Tibial artery (tissue), 4 donors: ENCODE results near the gene AGAP1.

Experiments
- DNase-seq, 2 donors: peaks; one replicate each; pipeline ENCODE4 v3.0.0-alpha.2; 2019
- H3K27ac ChIP-seq, 2 donors: fragments of 200-600 bp; sonication (generic) in 1 of 2; 1 replicate in 1 of 2; 2 replicates in 1 of 2; pipeline ENCODE4 v1.5.1; 2018 to 2019; ENCODE audit warnings: mild to moderate bottlenecking in 1 of 2
- H3K27me3 ChIP-seq, 2 donors: fragments of 200-600 bp; sonication (generic) in 1 of 2; one replicate each; pipeline versions ENCODE4 v1.5.1 to v1.6.0; 2016 to 2019
- H3K36me3 ChIP-seq, 3 donors: fragments of 200-600 bp; sonication (generic) in 2 of 3; one replicate each; pipeline ENCODE4 v1.5.1; 2016 to 2019; ENCODE audit warnings: mild to moderate bottlenecking in 2 of 3
- H3K4me1 ChIP-seq, 4 donors: fragments of 200-600 bp; sonication (generic) in 2 of 4; 1 replicate in 3 of 4; 2 replicates in 1 of 4; pipeline ENCODE4 v1.5.1; 2016 to 2019
- H3K4me3 ChIP-seq, 2 donors: fragments of 200-600 bp; sonication (generic) in 1 of 2; 1 replicate in 1 of 2; 2 replicates in 1 of 2; pipeline ENCODE4 v1.5.1; 2018 to 2019; ENCODE audit warnings: mild to moderate bottlenecking in 2 of 2
- H3K9me3 ChIP-seq, 3 donors: fragments of 200-600 bp; sonication (generic) in 1 of 3; one replicate each; pipeline ENCODE4 v1.5.1; 2016 to 2019
- intact Hi-C: fragments of 100-400 bp; cut with DNase I; formaldehyde crosslinking; loops from one replicate; pipeline ENCODE4 v1.15.0; 2023; ENCODE audit warnings: low total_unique reads
- TF ChIP-seq, protein P1 (sequence below), 2 experiments: fragments of 200-600 bp in 1 of 2; fragments of 450-650 bp in 1 of 2; IDR thresholded peaks; one replicate each; pipeline ENCODE4 v1.5.1; 2017 to 2019; ENCODE audit warnings: antibody characterized with exemption in 2 of 2, mild to moderate bottlenecking in 1 of 2, moderate library complexity in 1 of 2

Gene AGAP1

DNA sequence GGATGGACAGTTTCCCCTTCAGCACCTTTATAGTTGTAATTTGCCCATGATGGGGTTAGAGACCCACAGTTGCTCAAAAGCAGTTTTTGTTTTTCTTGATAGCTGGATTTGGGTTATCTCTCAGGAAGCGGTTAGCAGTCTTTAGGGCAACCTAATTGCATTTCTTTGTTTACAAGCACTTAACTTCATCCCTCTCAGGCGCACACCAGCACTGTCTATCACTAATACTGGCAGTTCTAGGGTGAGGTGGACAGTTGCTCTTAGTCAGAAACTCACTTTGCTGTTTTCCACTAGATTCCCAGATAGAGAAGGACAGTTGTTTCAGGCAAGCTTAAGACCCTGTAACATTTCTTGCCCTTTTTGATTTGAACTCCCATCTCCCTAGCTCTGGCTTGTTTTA, 146.0 kb downstream of the AGAP1 start:
- no peaks in the 10 kb centered on the region for H3K9me3 ChIP-seq
- intact Hi-C loops: no loop called here
- H3K4me3 ChIP-seq: peak overlapping the region in 1 of 2 donors; percentile 12
- no peaks in the 10 kb centered on the region for H3K27me3 ChIP-seq
- no peak for DNase-seq
- TF ChIP-seq, protein P1, sequence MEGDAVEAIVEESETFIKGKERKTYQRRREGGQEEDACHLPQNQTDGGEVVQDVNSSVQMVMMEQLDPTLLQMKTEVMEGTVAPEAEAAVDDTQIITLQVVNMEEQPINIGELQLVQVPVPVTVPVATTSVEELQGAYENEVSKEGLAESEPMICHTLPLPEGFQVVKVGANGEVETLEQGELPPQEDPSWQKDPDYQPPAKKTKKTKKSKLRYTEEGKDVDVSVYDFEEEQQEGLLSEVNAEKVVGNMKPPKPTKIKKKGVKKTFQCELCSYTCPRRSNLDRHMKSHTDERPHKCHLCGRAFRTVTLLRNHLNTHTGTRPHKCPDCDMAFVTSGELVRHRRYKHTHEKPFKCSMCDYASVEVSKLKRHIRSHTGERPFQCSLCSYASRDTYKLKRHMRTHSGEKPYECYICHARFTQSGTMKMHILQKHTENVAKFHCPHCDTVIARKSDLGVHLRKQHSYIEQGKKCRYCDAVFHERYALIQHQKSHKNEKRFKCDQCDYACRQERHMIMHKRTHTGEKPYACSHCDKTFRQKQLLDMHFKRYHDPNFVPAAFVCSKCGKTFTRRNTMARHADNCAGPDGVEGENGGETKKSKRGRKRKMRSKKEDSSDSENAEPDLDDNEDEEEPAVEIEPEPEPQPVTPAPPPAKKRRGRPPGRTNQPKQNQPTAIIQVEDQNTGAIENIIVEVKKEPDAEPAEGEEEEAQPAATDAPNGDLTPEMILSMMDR (IDR thresholded peaks at IDR 0.05): no peak
- peak overlapping the region; percentile 78 to 84 for H3K27ac ChIP-seq
- no peaks in the 10 kb centered on the region for H3K36me3 ChIP-seq
- H3K4me1 ChIP-seq: peaks cover 0 to 47% (median 29%) of the 10 kb centered on the region in 4 donors

DNA sequence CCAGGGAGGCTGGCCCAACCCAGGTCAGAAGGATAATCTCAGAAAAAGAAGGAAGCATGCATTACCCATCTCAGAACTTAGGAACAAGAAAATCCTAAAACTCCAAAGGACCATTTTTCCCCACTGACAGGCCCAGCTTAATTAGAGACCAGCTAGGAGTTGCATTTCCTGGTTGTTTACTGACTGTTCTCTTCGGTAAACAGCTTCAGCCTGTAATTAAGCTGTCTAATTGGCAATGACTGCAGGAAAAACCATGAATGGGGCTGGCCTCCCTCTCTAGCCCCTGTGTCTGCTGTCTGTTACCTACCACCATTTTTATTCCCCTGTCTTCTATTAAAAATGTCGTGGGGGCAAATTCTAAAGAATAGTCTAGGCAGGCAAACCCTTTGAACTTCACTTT, 146.5 kb downstream of the AGAP1 start:
- no peaks in the 10 kb centered on the region for H3K36me3 ChIP-seq
- intact Hi-C loops: no loop called here
- no peak overlapping the region for H3K4me3 ChIP-seq
- peaks cover 0 to 47% (median 29%) of the 10 kb centered on the region in 4 donors for H3K4me1 ChIP-seq
- H3K27ac ChIP-seq: peak overlapping the region; percentile 78 to 84
- no peaks in the 10 kb centered on the region for H3K27me3 ChIP-seq
- DNase-seq: no peak
- H3K9me3 ChIP-seq: no peaks in the 10 kb centered on the region
- TF ChIP-seq, protein P1 (IDR thresholded peaks at IDR 0.05): no peak

DNA sequence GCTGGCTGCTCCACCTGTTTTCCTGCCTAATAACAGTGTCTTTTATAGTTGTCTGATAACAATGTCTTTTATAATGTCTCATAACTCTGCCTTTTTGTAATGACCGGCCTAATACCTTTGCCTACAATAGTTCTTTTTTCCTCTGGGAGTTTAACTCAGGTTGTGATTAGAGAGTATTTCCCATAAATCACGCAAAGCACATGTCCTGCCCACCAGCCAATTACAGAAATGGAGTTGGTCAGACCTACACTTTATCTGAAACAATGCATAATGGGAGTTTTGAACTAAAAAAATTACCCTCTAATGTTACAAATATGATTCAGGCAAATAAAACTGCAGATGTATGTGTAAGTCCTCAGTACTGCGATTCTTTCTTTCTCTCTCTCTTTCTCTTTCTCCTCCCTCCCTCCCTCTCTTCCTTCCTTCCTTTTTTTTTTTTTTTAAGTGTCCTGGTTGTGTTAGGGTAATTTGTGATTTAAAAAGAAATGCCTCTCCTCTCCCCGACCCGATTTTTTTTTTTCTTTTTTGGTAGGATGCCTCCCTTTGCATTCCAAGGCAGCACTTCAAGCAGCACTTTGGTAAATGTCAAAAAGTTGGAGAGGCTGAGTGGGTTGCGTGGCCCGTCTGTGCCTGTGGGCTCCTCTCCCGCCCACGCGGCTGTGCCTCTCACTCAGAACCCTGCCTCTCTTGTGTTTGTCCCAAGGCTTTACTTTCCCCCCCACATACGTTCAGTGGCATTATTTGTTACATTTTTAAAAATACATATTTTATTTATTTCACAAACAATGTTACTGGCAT, 147.3 kb downstream of the AGAP1 start:
- H3K27ac ChIP-seq: peak overlapping the region; percentile 78 to 84
- peak in 1 of 2 donors; percentile 63 for DNase-seq
- peaks cover 0 to 47% (median 29%) of the 10 kb centered on the region in 4 donors for H3K4me1 ChIP-seq

DNA sequence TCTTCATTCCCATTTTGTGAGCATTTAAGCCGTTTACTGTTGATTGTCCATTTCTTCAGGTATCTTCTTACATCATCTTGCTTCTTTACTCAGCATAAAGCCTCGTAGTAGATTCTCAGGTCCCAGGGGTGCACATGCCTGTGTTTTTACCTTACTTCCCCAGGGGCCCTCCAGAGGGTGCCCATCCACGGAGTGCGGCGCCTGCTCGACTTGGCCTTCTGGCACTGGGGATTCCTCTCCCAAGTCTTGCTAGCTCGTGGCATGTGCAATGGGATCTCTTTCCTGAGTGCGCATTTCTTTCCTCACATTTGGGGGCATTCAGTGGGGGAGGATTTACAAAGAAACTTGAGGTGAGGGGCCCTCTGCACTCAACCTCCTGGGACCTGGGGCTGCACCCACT, 148.1 kb downstream of the AGAP1 start:
- H3K4me3 ChIP-seq: no peak overlapping the region
- no peak for DNase-seq
- H3K27me3 ChIP-seq: no peaks in the 10 kb centered on the region
- TF ChIP-seq, protein P1 (IDR thresholded peaks at IDR 0.05): no peak
- H3K36me3 ChIP-seq: no peaks in the 10 kb centered on the region
- intact Hi-C loops: no loop called here
- H3K9me3 ChIP-seq: no peaks in the 10 kb centered on the region
- H3K27ac ChIP-seq: peak overlapping the region in 1 of 2 donors; percentile 23
- H3K4me1 ChIP-seq: peaks cover 0 to 47% (median 29%) of the 10 kb centered on the region in 4 donors

More for the DNA sequence above, 147.3 kb downstream of the AGAP1 start:
- peak overlapping the region in 1 of 2 donors; percentile 15 for H3K4me3 ChIP-seq
- no peaks in the 10 kb centered on the region for H3K9me3 ChIP-seq
- intact Hi-C loops: no loop called here
- TF ChIP-seq, protein P1 (IDR thresholded peaks at IDR 0.05): no peak
- H3K36me3 ChIP-seq: no peaks in the 10 kb centered on the region
- no peaks in the 10 kb centered on the region for H3K27me3 ChIP-seq

DNA sequence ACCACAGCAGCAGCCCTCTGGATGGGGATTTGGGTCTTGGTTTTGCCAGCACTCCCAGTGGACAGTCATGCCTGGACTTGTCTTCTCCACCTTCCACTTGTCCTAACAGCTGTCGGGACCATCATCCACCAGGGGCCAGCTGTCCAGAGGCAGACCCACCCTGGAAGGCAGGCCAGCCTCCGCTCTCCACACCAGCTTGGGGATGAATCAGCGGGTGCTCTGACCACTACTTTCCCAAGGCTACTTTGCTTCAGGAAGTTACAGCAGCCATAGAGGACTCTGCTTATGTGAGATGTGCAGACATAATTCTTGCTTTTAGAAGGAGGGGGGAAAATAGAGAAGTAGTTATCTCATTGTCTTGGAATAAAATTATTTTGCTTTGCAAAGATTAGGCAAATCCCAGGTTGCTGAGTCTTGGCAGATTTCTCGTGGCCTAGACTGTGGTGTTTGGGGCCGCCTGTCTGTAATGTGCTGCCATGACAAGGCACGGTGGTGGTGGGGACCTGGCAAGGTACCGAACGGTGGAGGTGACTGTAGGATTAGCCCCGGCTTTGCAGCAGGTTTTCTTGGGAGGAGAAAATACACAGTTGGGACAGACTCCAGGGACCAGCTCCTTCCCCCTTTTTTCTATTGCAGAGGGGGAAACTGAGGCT, 148.7 kb downstream of the AGAP1 start:
- Histone ChIP-seq H3K9me3 (no peaks in the 10 kb centered on the region), H3K4me3 (no peak overlapping the region), H3K36me3 (no peaks in the 10 kb centered on the region), H3K4me1 (peaks cover 0 to 46% (median 29%) of the 10 kb centered on the region in 4 donors), H3K27me3 (no peaks in the 10 kb centered on the region), H3K27ac (no peak overlapping the region)
- DNase-seq: peak in 1 of 2 donors; percentile 56
- intact Hi-C loops: no loop called here
- TF ChIP-seq, protein P1 (IDR thresholded peaks at IDR 0.05): peak in 1 of 2 experiments; percentile 16
